HG03139 (cell line): Measurements from ENCODE around the gene AP3D1.

Experiments used
- ATAC-seq: cut with Tn5 transposase; IDR thresholded peaks from one replicate; pipeline ENCODE4 v1.9.1; 2021; ENCODE audit not compliant: unreplicated experiment

Gene AP3D1

GRCh38 chr19:2184422-2184975, 33.1 kb upstream of the AP3D1 start:
- ATAC-seq: no peak

DNA sequence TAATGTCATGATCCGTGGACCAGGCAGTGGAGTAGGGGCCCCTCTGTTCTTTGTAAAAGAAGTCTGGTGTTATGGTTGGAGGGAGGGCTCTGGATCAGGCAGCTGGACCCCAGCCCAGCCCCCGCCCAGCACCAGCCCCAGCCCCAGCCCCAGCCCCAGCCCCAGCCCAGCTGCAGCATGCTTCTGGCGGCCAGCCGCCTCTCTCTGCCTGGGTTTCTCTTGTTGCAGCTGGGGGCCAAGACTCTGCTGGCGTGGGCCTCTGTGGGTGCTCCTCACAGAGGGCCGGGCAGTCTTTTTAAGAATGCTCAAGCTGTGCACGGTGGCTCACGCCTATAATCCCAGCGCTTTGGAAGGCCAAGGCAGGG, 30.2 kb upstream of the AP3D1 start:
- no peak for ATAC-seq

DNA sequence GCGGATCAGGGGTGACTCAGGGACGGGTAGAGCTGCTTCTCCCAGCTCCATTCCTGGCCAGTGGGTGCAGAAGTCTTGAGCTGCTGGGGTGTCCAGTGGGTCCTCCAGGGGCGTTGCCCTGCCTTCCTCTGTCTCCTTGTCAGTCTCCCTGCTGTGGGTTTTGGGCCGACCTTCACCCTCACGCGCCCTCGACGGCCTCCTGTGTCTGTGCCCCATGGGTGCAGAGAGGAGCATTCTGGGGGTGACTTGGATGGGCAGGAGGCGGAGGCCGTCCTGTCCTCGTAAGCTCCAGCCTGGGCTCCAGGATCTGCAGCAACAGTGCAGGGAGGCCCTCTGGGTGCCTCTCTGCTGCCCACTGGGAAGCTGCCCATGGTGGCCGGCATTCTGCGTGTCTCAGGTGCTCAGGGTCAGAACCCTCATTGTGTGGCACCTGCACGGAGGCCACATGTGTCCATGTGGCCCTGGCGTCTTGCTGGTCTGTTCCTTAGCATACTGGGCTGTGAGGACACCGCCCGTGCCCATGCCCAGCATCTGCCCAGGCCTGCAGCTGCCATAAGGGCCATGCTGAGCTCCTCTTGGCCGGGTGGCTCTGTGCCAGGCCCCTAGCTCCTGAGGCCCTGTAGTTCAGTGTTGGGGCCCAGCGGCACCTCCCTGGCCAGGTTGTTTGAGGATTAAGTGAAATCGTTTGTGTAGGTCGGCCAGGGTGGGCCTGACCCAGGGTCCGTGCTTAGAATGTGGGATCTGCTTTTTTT, 29.7 kb upstream of the AP3D1 start:
- ATAC-seq: no peak

DNA sequence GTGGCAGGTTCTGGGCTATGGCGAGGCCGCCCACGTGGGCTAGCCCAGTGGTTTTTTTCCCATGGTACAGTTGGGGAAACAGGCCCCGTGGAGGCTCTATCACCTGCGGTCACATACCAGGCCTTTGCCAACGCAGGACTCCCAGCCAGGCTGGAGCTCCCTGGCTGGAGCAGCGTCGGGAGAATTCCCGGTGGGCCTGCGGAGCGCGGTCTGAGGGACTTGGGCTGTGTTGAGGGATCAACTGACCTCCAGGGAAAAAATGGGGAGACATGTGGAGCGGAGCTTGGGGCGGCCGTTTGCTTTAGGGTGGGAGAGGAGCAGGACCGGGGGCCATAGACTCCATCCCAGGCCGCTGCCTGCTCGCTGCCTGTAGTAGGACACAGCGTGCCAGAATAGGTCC, 28.7 kb upstream of the AP3D1 start:
- no peak for ATAC-seq

DNA sequence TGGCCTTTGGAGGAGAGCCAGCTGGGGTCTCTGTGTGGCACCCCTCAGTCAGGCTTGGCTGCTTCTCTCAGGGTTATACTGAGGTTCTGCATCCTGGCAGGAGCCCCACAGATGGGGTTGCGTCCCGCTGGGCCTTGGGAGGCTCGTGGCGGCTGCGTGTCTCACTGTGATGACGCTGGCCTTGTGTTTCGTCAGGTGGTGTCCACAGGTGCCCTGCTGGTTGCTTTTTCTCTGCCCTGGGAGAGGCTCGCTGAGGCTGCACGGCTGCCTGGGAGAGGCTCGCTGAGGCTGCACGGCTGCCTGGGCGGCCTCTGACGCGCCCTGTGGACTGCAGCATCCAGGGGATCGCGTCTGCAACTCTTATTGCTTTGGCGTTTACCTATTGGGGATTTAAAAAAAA, 27.7 kb upstream of the AP3D1 start:
- ATAC-seq: no peak

- ATAC-seq: no peak
Observed at GRCh38 chr19:2176337-2176994, 25.1 kb upstream of the AP3D1 start.

DNA sequence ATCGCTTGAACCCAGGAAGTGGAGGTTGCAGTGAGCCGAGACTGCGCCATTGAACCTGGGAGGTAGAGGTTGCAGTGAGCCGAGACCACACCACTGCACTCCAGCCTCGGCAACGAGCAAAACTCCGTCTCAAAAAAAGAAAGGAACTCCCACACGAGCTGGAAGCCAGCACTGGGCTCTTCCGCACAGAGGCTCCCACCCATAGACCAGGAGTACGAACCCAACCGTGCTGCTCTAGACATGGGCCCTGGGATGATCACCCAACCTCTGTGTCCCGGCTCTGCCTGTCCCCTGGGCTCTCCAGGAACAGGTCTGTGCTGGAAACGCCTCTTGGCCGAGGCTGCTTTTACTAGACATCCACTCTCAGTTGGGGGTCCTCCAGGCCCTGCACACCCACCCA, 24.4 kb upstream of the AP3D1 start:
- no peak for ATAC-seq

DNA sequence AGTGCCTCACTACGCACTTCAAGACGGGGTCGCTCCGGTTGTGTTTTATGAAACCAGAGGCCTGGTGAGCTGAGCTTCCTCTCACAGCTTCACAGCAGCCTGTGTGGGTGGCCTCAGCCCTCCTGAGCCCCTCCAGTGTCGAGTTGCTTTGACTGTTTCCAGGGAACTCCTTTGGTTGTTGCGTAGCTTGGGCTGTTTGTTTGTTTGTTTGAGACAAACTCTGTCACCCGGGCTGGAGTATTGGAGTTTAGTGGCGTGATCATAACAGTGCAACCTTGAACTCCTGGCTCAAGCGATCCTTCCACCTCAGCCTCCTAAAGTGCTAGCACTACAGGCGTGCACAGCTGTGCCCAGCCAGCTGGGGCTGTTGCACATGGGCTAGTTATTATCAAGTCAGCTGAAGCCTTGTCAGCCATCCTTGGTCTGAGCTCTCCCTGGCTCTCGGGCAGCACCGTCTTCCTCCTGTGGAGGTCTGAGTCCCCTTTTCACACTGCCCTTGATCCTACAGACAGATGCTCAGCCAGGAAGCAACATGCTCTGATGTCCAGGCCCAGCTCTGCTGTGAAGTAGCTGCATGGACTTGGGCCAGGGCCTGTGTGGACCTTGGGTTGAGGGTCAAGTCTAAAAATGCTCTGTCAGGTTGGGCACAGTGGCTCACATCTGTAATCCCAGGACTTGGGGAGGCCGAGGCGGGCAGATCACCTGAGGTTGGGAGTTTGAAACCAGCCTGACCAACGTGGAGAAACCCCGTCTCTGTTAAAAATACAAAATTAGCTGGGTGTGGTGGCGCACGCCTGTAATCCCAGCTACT, 22.6 kb upstream of the AP3D1 start:
- ATAC-seq: no peak

- ATAC-seq: no peak
Observed at GRCh38 chr19:2173388-2173766, 22.0 kb upstream of the AP3D1 start.

GRCh38 chr19:2171349-2172145, 20.2 kb upstream of the AP3D1 start:
- ATAC-seq: peak; percentile 36

GRCh38 chr19:2170987-2171348, 19.6 kb upstream of the AP3D1 start:
- peak; percentile 8 for ATAC-seq

DNA sequence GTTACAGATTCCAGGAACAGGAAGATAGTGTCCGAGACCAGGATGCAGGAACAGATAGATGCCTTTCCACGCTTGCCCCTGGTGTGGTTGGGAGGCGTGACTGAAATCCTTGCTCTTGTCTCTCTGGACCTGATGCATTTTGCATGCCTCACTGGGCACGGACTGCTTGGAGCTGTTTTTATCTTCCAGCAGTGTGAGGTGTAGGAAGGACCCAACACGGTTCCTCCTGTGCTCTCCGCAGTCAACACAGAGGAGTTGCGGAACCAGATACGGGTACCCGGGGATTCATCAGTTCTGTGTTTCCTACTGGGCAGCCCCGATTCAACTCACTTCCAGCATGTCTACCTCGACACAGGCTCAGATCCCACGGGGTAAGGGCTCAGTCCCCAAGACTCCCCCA, 18.9 kb upstream of the AP3D1 start:
- no peak for ATAC-seq

GRCh38 chr19:2168619-2169424, 17.5 kb upstream of the AP3D1 start:
- ATAC-seq: no peak

DNA sequence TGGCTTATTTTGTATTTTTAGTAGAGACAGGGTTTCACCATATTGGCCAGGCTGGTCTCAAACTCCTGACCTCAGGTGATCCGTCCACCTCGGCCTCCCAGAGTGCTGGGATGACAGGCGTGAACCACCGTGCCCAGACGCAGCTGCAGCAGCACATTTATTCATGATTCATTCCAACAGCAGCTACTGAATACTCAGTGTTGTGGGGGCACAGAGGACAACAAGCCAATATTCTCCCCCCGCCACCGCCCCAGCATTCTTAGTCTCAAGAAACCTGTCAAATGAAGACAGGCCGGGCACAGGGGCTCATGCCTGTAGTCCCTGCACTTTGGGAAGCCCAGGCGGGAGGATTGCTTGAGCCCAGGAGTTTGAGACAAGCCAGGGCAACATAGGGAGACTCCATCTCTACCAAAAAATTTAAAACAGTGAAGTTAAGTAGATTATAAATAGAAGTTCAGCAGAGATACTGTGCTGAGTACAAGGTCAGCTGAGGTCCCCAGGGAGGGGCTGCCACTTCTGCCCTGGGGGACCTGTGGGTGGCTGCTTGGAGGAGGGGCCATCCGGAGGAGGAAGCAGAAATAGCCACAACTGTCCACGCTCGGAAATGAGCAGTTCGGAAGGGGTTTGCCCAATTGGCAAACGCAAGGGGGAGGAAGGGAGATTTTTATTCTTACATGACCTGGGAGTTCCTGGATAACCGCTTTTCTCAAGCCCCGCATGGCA, 16.7 kb upstream of the AP3D1 start:
- peak; percentile 21 for ATAC-seq

GRCh38 chr19:2166741-2167738, 15.7 kb upstream of the AP3D1 start:
- ATAC-seq: no peak

DNA sequence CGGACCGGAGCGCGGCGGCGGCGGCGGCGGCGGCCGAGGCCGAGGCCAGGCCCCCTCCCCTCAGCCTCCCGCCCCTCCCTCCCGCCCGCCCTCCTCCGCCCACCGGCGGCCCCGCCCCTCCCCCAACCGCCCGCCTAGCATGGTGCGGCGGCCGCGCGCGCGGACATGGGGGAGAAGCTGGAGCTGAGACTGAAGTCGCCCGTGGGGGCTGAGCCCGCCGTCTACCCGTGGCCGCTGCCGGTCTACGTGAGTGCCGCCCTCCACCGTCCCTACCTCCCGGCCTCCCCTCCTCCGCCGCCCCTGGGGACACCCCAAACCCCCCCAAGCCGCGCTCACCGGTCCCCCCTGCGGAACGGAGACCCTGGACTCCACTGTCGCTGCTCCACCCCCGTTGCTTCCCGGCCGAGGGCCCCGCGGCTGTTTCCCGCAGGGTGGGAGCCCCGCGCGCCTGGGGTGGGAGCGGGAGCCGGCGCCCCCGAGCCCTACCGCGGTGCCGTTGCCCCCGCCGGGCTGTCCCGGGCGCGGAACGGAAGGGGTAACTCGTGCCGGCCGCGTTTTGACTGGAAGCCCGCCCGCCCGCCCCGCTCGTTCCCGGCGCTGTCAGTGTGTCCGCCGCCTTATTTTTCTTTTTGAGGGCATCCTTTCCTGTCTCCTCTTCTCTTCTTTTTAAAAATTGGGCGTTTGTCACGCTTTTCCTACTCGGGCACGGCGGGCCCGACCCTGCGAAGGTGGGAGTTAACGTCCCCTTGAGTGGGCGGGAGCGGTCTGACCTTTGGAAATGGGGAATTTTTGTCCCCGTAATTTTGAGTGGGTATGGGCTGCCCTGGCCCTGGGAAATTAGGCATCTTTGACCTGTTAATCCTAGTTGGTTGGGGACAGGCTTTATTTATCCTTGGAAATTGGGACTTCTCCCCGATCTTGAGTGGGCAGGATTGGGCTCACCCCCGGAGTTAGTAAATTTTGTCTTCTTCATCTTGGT, 12.9 kb upstream of the AP3D1 start:
- peak; percentile 12 for ATAC-seq

GRCh38 chr19:2160379-2160778, 9.0 kb upstream of the AP3D1 start:
- ATAC-seq: no peak
